HT-29 (cell line): ENCODE measurements around the gene NAA25. TPM values are rescaled to one million over a fixed set of nuclear protein-coding genes. Genes with fewer than 3 reads are reported as not detected.
"Not testable (repeated sequence)": the region's sequence is repeated elsewhere in the genome, so short reads cannot be mapped to it uniquely, and the experiment has no call there.

Experiments used
- DNase-seq: peaks from one replicate; pipeline ENCODE4 v3.0.0-alpha.2; 2015; ENCODE audit warnings: low spot score
- total RNA-seq: library from RNA; depleted of rRNA; stranded (reverse); fragments of >200 nt; shearing (Covaris generic); gene quantifications from 2 replicates; pipeline ENCODE4 v1.2.3, GENCODE V29; 2014

Gene NAA25
- total RNA-seq, 1 experiment from 2014 or later, result 13.5 TPM

GRCh38 chr12:112063273-112063672, 45.3 kb downstream of the NAA25 start:
- DNase-seq, result no peak

DNA sequence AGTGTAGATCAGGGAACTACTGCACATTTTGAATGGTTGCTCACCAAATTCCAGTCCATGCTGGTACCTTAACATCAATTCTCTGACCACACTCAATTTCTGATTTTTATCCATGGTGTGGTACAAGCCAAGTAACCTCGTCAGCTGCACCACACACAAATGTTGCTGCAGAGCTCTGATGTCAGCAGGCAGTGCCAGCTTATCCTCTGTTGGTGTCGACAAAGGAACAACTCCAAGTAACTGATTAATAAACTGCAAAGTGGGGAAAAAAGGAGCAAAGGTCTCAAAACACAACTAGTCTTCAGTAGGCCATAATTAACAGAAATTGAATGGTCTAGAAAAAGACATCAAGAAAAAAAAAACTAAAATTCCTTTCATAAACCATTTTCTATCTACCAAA, 47.4 kb downstream of the NAA25 start:
- no peak for DNase-seq

- DNase-seq, result no peak
Observed at GRCh38 chr12:112049351-112049750, 59.2 kb downstream of the NAA25 start.

DNA sequence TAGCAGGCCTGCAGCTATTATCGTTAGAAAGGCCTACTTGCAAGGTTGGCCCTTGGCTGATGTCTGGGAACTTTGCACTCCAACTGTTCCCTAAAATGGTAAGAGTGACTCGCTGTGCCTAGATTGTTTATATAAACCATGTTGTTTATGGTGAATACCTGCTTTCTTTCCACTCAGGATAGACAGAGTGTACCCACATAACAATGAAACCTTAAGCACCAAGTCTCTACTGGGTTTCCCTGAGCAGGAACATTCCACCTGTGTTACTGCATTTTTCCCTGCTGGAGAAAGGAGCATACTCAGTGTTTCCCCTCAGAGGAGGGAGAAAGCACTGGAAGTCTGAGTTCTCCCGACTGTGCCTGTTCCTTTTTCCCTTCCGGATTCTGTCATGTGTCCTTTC, 62.6 kb downstream of the NAA25 start:
- no peak for DNase-seq

DNA sequence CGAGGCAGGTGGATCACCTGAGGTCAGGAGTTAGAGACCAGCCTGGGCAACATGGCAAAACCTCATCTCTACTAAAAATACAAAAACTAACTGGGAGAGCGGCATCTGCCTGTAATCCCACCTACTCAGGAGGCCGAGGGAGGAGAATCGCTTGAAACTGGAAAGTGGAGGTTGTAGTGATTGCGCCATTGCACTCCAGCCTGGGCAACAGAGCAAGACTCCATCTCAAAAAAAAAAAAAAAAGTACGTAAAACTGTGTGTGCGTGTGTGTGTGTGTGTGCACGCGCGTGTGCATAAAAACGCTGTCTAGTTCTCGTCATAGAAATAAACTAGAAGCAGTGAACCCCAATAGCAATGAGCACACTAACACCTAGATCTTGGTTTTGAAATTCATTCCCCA, 72.0 kb downstream of the NAA25 start:
- DNase-seq, result not testable (repeated sequence)

GRCh38 chr12:112035219-112035785, 73.3 kb downstream of the NAA25 start:
- DNase-seq, result no peak

DNA sequence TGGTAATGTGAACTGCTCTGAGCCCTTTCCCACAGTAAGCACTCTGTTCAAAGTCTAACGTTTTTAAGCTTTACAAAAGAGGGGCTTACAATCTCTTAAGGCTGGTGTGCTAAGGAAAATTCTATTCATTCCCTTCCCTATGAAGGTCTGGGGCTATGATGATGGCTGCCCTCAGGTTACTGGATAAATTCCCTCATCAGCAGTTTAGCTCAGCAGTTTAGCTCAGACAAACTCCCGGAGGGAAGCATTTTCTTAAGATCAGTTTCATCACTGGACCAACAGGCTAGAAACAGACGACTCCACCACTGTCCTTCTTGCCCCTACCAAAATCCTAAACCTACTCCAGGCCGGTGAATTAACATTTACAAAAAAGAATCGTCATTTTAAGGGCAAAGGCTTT, 76.3 kb downstream of the NAA25 start:
- no peak for DNase-seq

- DNase-seq, result no peak
Observed at GRCh38 chr12:112031472-112031871, 77.1 kb downstream of the NAA25 start.

GRCh38 chr12:112029301-112029700, 79.3 kb downstream of the NAA25 start:
- DNase-seq, result no peak

GRCh38 chr12:112025808-112026375, 82.7 kb downstream of the NAA25 start:
- no peak for DNase-seq

- no peak for DNase-seq
Observed at GRCh38 chr12:112023759-112024396, 84.7 kb downstream of the NAA25 start.

- no peak for DNase-seq
Observed at GRCh38 chr12:112022241-112023016, 86.2 kb downstream of the NAA25 start.

DNA sequence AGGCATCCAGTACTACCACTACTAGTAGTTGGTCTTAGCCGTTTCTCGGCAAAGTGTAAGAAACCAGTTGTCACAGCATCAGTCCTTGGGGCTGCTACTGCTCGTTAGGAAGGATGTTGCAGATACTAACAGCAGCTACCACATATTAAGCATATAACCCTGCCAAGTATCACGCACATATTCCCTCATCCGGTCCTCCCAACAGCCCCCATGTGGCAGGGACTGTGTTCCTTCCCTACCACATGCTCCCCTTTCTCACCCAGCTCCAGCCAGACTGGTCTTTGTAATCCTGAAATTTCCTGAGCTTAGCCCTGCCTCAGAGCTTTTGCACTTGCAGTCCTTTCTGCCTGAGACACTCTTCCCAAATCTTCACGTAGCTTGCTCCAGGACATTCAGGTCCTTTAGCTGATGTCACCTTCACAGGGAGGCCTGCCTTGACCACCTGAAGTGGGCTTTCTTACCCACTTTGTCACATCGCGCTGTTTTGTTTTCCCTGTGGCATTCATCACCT, 87.6 kb downstream of the NAA25 start:
- no peak for DNase-seq

- no peak for DNase-seq
Observed at GRCh38 chr12:112018571-112019237, 89.9 kb downstream of the NAA25 start.

DNA sequence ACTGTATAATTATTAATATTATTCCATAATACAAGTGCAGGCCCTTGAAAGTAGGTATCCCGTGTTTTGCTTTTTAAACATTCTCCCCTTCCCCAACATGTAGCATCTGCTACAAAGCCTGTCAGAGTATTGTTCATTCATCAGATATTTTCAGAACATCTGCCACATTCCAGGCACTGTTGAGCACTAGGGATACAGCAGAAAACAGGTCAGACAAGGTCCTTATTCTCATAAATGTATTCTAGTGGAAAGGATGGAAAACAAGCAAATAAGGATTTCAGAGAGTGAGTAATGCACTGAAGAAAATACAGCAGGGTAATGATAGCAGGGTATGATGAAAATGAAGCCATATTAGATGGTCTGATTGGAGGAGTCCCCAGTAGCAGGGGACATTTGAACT, 91.5 kb downstream of the NAA25 start:
- DNase-seq, result no peak

DNA sequence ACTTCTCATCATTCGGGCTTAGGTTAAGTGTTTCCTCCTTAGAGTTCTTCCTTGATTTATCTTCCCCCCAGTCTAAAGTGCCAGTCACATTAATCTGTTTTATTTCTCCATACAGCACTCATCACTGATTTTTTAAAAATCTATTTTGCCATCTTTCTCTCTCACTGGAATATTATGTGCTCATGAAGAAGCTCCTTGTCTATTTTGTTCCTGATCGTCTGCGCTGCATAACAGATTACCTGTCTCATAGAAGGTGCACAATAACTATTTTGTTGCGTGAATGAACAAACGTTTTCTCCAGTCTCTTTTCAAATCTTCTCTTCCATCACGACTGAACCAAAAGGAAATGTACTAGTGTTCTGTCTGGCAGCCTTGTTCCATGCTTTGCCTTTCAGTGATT, 92.6 kb downstream of the NAA25 start:
- no peak for DNase-seq

DNA sequence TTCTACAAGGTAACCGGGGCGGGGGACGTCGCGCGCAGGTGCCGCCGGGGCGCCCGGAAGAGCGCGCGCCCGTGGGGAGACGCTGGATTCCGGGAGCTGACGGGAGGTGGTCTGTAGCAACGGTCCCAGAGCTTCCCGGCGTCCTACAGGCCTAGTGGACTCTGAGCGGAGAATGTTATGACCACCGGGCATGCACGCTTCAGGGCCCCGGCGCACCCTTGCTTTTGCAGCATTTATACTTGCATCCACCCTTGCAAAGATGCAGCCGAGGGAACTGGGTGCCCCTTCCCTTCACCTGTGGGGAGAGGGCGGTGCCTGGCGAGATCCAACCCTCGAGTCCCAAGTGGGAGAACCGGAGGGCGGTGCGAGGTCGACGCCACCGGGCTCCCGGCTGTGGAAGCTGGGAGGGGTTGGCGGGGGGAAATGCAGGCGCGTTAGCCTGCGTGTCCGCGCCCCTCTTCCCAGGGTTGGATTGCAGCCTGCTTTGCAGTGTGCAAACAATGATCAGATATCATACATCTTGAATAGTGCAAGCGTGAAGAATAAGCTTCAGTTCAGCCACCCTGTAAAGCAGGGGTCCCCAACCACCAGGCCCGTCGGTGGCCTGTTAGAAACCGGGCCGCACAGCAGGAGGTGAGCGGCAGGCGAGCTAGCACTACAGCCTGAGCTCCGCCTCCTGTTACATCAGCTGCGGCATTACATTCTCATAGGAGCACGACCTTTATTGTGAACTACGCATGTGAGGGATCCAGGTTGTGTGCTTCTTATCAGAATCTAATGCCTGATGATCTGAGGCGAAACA, 94.8 kb downstream of the NAA25 start:
- peak; percentile 85 for DNase-seq

DNA sequence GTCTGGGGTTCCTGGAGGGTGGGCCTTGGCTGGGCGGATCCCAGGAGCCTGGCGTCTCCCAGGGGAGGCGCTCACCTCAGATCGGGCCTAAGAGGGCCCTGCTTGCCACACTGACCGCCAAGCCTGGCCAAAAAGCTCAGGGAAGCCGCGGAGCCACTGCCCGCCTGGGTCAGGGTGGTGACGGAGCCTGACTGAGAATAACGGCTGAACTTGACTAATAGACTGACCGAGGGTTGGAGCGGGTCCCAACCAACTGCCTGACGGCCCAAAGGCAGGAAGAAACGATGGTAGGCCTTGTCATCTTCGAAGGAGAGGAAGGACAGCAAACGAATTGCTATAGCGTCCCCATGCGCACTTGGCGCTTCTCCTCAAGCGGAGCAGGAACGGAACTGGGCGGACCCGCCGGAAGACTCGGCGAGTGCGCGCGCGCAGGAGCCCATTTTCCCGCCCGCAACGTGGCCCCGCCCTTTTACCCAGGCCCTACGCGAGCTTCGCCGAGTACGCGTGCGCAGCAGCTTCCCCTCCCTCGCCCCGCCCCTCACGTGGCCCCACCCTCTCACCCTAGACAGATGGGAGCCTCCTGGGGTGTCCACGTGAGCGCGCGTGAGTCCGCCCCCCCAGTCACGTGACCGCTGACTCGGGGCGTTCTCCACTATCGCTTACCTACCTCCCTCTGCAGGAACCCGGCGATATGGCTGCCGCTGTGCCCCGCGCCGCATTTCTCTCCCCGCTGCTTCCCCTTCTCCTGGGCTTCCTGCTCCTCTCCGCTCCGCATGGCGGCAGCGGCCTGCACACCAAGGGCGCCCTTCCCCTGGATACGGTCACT, 95.6 kb downstream of the NAA25 start, which contains the start of the genes ERP29 and TMEM116:
ERP29 (plus strand) TSS at position 652 of the 826 bp plus-strand sequence; CDS start at position 692, 40 bp downstream.
TMEM116 (minus strand) TSS at position 391 of the 826 bp plus-strand sequence. CDS start 7,895 bp downstream, outside the sequence.
- peak; percentile 98 for DNase-seq

DNA sequence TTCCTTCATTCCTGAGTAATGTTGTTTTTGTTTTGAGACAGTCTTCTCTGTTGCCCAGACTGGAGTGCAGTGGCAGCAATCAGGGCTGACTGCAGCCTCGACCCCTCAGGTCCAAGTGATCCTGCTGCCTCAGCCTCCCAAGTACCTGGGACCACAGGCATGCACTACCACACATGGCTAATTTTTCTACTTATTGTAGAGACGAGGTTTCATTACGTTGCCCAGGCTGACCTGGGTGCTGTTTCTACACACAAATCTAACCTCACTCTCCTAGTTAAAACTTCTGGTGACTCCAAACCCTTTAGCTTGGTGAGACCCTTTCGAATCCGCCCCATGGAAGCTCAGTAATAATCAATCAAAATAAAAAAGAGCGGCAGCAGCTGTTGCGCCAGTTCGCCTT, 96.9 kb downstream of the NAA25 start:
- DNase-seq, result no peak
